PC-3 (cell line): ENCODE data around the gene ZDHHC21. TPM values are rescaled to one million over a fixed set of nuclear protein-coding genes. Genes with fewer than 3 reads are reported as not detected.

Experiments used
- ATAC-seq: fragments of 200-7000 bp; cut with Tn5 transposase; 2 replicates; pipeline ENCODE4 v1.9.1; 2020; ENCODE audit warnings: mild to moderate bottlenecking, moderate library complexity
- BruUV-seq: library from RNA; stranded (reverse); fragments of 400-500 nt; replicated peaks from 2 replicates; lab custom pipeline; 2021; lab: Mats Ljungman, UMichigan
- CTCF ChIA-PET: fragments of 300-600 bp; sonication (Branson Sonifier 250); formaldehyde crosslinking; loops from one replicate; lab custom pipeline; 2022; ENCODE audit warnings: antibody characterized with exemption; lab: Charles Lee
- POLR2A ChIA-PET: fragments of 300-600 bp; sonication (Branson Sonifier 250); formaldehyde crosslinking; loops from one replicate; lab custom pipeline; 2022; ENCODE audit warnings: antibody characterized with exemption; ENCODE audit not compliant: unreplicated experiment; lab: Charles Lee
- DNase-seq: peaks from one replicate; pipeline ENCODE4 v3.0.0-alpha.2; 2015
- H2AFZ ChIP-seq: fragments of 300-600 bp; sonication (generic); 2 replicates; pipeline ENCODE4 v1.6.0; 2016; ENCODE audit warnings: antibody characterized with exemption, low read length
- H3F3A ChIP-seq: fragments of 300-600 bp; sonication (generic); one replicate; pipeline ENCODE4 v1.6.0; 2017; ENCODE audit warnings: antibody characterized with exemption, low read length, control low read depth, mild to moderate bottlenecking; ENCODE audit not compliant: unreplicated experiment
- H3K27ac ChIP-seq: fragments of 300-600 bp; sonication (generic); 2 replicates; pipeline ENCODE4 v1.5.1; 2016; ENCODE audit warnings: mild to moderate bottlenecking, low read length
- H3K27me3 ChIP-seq: fragments of 300-600 bp; sonication (generic); 2 replicates; pipeline ENCODE4 v1.6.1; 2016; ENCODE audit warnings: low read length, mixed read lengths
- H3K36me3 ChIP-seq: fragments of 300-600 bp; sonication (generic); 2 replicates; pipeline ENCODE4 v1.6.1; 2016; ENCODE audit warnings: low read depth, mixed run types, low read length, mixed read lengths
- H3K4me1 ChIP-seq: fragments of 300-600 bp; sonication (generic); 2 replicates; pipeline ENCODE4 v1.5.1; 2016; ENCODE audit warnings: low read length; ENCODE audit not compliant: insufficient read depth
- H3K4me2 ChIP-seq: fragments of 300-600 bp; sonication (generic); 2 replicates; pipeline ENCODE4 v1.6.0; 2016; ENCODE audit warnings: low read length
- H3K4me3 ChIP-seq: fragments of 300-600 bp; sonication (generic); 2 replicates; pipeline ENCODE4 v1.5.1; 2016; ENCODE audit warnings: mild to moderate bottlenecking, low read length, mixed read lengths
- H3K79me2 ChIP-seq: fragments of 300-600 bp; sonication (generic); 2 replicates; pipeline ENCODE4 v1.6.1; 2017; ENCODE audit warnings: low read length, mixed read lengths
- H3K9ac ChIP-seq: fragments of 300-600 bp; sonication (generic); 2 replicates; pipeline ENCODE4 v1.6.0; 2016; ENCODE audit warnings: mild to moderate bottlenecking, low read length
- H3K9me2 ChIP-seq: fragments of 300-600 bp; sonication (generic); replicated peaks from 2 replicates; pipeline ENCODE4 v1.6.1; 2016; ENCODE audit warnings: mixed run types, low read length, mixed read lengths
- H3K9me3 ChIP-seq: fragments of 300-600 bp; sonication (generic); 2 replicates; pipeline ENCODE4 v1.6.1; 2016; ENCODE audit warnings: low read length, mixed read lengths
- H4K20me1 ChIP-seq: fragments of 300-600 bp; sonication (generic); 2 replicates; pipeline ENCODE4 v1.6.1; 2016; ENCODE audit warnings: low read length, mixed read lengths
- EZH2 ChIP-seq: fragments of 300-600 bp; sonication (generic); IDR thresholded peaks from one replicate; pipeline ENCODE4 v1.6.1; 2017; ENCODE audit warnings: antibody characterized with exemption, mild to moderate bottlenecking, low read length; ENCODE audit not compliant: unreplicated experiment
- EZH2phosphoT487 ChIP-seq: fragments of 300-600 bp; sonication (generic); IDR thresholded peaks from 2 replicates; pipeline ENCODE4 v1.6.1; 2018; ENCODE audit warnings: mild to moderate bottlenecking, antibody characterized with exemption, low read length, borderline replicate concordance
- intact Hi-C: fragments of 100-400 bp; cut with micrococcal nuclease; formaldehyde crosslinking; loops from 2 replicates; pipeline ENCODE4 v1.9.0; 2023
- total RNA-seq: library from RNA; depleted of rRNA; stranded (reverse); fragments of >200 nt; gene quantifications from 2 replicates; pipeline ENCODE4 v1.2.3, GENCODE V29; 2014
- TF ChIP-seq, protein P1 (sequence below): fragments of 300-600 bp; sonication (generic); conservative IDR thresholded peaks from 2 replicates; pipeline ENCODE4 v1.5.1; 2017; ENCODE audit warnings: antibody characterized with exemption, low read depth, mild to moderate bottlenecking, low read length

Gene ZDHHC21
- total RNA-seq, 1 experiment from 2014 or later = 6.2 TPM

- intact Hi-C loops = no loop called here
- Histone ChIP-seq H3K9me2 (no peaks in the 10 kb centered on the region), H3K36me3 (no peaks in the 10 kb centered on the region), H3K27ac (no peak overlapping the region), H3F3A (no peaks in the 10 kb centered on the region), H3K27me3 (no peaks in the 10 kb centered on the region), H3K4me1 (no peaks in the 10 kb centered on the region), H3K79me2 (no peaks in the 10 kb centered on the region), H2AFZ (no peak overlapping the region), H4K20me1 (no peaks in the 10 kb centered on the region), H3K4me3 (no peak overlapping the region), H3K4me2 (no peak overlapping the region), H3K9ac (no peak overlapping the region), H3K9me3 (no peaks in the 10 kb centered on the region)
- no TSS peak for BruUV-seq
- CTCF ChIA-PET = no interaction called here
- ATAC-seq (no peak), DNase-seq (no peak)
- POLR2A ChIA-PET = no interaction called here
- no peak for TF ChIP-seq EZH2
- no peak for TF ChIP-seq EZH2phosphoT487
- TF ChIP-seq, protein P1, sequence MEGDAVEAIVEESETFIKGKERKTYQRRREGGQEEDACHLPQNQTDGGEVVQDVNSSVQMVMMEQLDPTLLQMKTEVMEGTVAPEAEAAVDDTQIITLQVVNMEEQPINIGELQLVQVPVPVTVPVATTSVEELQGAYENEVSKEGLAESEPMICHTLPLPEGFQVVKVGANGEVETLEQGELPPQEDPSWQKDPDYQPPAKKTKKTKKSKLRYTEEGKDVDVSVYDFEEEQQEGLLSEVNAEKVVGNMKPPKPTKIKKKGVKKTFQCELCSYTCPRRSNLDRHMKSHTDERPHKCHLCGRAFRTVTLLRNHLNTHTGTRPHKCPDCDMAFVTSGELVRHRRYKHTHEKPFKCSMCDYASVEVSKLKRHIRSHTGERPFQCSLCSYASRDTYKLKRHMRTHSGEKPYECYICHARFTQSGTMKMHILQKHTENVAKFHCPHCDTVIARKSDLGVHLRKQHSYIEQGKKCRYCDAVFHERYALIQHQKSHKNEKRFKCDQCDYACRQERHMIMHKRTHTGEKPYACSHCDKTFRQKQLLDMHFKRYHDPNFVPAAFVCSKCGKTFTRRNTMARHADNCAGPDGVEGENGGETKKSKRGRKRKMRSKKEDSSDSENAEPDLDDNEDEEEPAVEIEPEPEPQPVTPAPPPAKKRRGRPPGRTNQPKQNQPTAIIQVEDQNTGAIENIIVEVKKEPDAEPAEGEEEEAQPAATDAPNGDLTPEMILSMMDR = no peak
These were observed 30.1 kb upstream of the ZDHHC21 start for GRCh38 chr9:14723301-14723700.

DNA sequence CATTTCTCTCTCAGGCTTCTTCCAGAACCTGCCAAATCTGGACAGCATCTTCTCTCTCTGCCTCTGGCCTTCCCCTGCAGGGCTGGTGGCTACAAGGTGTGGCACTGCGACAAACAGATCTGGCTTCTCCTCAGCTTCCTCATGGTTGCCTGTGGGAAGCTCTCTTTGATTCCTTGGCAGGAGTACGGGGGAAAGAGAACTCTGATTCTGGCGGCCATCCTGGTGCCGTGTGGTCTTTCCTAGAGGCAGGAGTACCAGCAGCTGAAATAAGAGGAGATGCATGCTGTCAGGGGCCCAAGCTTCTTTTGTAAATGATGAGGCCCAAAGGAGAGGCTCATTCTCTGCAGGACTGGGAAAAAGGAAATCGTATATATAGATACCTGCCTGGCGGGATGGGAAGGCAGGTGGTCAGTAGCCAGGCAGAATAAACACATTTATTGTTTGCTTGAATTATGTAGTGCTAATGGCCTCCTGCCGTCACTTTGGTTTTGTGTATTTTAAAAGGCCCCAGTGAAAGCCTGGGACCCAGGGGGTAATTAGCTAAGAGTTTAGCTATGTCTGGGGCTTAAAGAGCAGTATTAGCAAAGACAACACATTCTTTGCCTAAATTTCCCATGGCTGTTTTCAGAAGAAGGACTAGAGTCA is 29.3 kb upstream of the ZDHHC21 start, which contains the start of gene CER1:
Gene CER1 (minus strand): TSS at position 343 of the 645 bp plus-strand sequence. CDS start 61 bp downstream, at position 282.
- DNase-seq (no peak), ATAC-seq (no peak)
- ChIA-PET CTCF (no interaction called here), POLR2A (no interaction called here)
- Histone ChIP-seq H3K79me2 (no peaks in the 10 kb centered on the region), H3F3A (no peaks in the 10 kb centered on the region), H3K4me3 (no peak within 1 kb of the TSS), H3K4me2 (no peak within 1 kb of the TSS), H2AFZ (no peak within 1 kb of the TSS), H3K27ac (no peak within 1 kb of the TSS), H3K9ac (no peak within 1 kb of the TSS), H3K9me3 (no peaks in the 10 kb centered on the region), H3K4me1 (no peaks in the 10 kb centered on the region), H3K27me3 (no peaks in the 10 kb centered on the region), H3K9me2 (no peaks in the 10 kb centered on the region), H4K20me1 (no peaks in the 10 kb centered on the region), H3K36me3 (no peaks in the 10 kb centered on the region)
- no TSS peak for BruUV-seq
- intact Hi-C loops = no loop called here
- TF ChIP-seq, protein P1 = no peak
- TF ChIP-seq EZH2phosphoT487 = no peak
- no peak for TF ChIP-seq EZH2

GRCh38 chr9:14719231-14719923 is 26.1 kb upstream of the ZDHHC21 start:
- no peak for DNase-seq
- TF ChIP-seq EZH2phosphoT487 (no peak), EZH2 (no peak)
- TF ChIP-seq, protein P1 = no peak
- no TSS peak for BruUV-seq

More at GRCh38 chr9:14719231-14719923, 26.1 kb upstream of the ZDHHC21 start:
- H3K27ac ChIP-seq = no peak overlapping the region
- H3K4me3 ChIP-seq = no peak overlapping the region
- H3K9ac ChIP-seq = no peak overlapping the region
- H3K36me3 ChIP-seq = no peaks in the 10 kb centered on the region
- H3K9me2 ChIP-seq = no peaks in the 10 kb centered on the region
- POLR2A ChIA-PET = no interaction called here
- no peaks in the 10 kb centered on the region for H3K4me1 ChIP-seq
- CTCF ChIA-PET = no interaction called here
- no peaks in the 10 kb centered on the region for H3K79me2 ChIP-seq
- H2AFZ ChIP-seq = no peak overlapping the region
- no peaks in the 10 kb centered on the region for H3K27me3 ChIP-seq
- H3K4me2 ChIP-seq = no peak overlapping the region
- no peaks in the 10 kb centered on the region for H3K9me3 ChIP-seq
- H4K20me1 ChIP-seq = no peaks in the 10 kb centered on the region
- no peaks in the 10 kb centered on the region for H3F3A ChIP-seq
- intact Hi-C loops = no loop called here
- ATAC-seq = no peak
